IgD-negative memory B cell (primary cell): ENCODE data around the gene DDX55. TPM values are rescaled to one million over a fixed set of nuclear protein-coding genes. Genes with fewer than 3 reads are reported as not detected.

Source experiments
- H3K27ac Mint-ChIP-seq, 3 donors: one replicate each; pipeline ENCODE4 v1.8.0; 2020 to 2022; ENCODE audit warnings: mild to moderate bottlenecking in 3 of 3, mixed read lengths in 3 of 3, moderate library complexity in 1 of 3
- H3K27me3 Mint-ChIP-seq: one replicate; pipeline ENCODE4 v1.8.0; 2021; ENCODE audit warnings: mixed read lengths
- H3K36me3 Mint-ChIP-seq: one replicate; pipeline ENCODE4 v1.8.0; 2020; ENCODE audit warnings: mild to moderate bottlenecking, mixed read lengths
- H3K4me1 Mint-ChIP-seq, 3 donors: one replicate each; pipeline ENCODE4 v1.8.0; 2020 to 2022; ENCODE audit warnings: mixed read lengths in 3 of 3, mild to moderate bottlenecking in 1 of 3
- H3K4me3 Mint-ChIP-seq, 4 donors: one replicate each; pipeline ENCODE4 v1.8.0; 2020 to 2022; ENCODE audit warnings: mild to moderate bottlenecking in 4 of 4, mixed read lengths in 4 of 4, moderate library complexity in 3 of 4
- H3K9me3 Mint-ChIP-seq, 3 donors: one replicate each; pipeline ENCODE4 v1.8.0; 2020 to 2021; ENCODE audit warnings: mixed read lengths in 3 of 3, mild to moderate bottlenecking in 1 of 3
- polyA plus RNA-seq: library from polyadenylated mRNA; unstranded; fragments of 300-500 nt; fragmentation: Illumina TruSeq; gene quantifications from one replicate; pipeline ENCODE4 v1.2.3, GENCODE V29; 2021

Gene DDX55
- polyA plus RNA-seq, 1 donor from 2014 or later: 23.5 TPM

DNA sequence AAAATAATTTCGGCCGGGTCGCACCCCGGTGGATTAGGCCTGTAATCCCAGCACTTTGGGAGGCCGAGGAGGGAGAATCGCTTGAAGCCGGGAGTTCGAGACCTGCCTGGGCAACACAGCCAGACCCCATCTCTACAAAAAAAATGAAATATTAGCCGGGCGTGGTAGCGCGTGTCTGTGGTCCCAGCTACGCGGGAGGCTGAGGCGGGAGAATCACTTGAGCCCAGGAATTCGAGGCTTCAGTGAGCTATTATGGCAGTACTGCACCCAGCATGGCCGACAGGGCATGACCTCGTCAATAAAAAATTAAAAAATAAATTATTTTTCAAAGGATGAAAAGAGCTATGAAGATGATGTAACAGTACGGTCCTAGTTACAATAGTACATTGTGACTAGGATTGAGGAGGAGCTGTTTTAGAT, 32.3 kb downstream of the DDX55 start:
- H3K27me3 Mint-ChIP-seq: no peaks in the 10 kb centered on the region
- H3K27ac Mint-ChIP-seq: peak overlapping the region; percentile 57 to 99 (median 93)
- H3K36me3 Mint-ChIP-seq: peaks cover 3% of the 10 kb centered on the region
- peaks cover 8 to 20% (median 17%) of the 10 kb centered on the region in 3 donors for H3K4me1 Mint-ChIP-seq
- H3K4me3 Mint-ChIP-seq: peak overlapping the region; percentile 83 to 99 (median 95)
- H3K9me3 Mint-ChIP-seq: no peaks in the 10 kb centered on the region

DNA sequence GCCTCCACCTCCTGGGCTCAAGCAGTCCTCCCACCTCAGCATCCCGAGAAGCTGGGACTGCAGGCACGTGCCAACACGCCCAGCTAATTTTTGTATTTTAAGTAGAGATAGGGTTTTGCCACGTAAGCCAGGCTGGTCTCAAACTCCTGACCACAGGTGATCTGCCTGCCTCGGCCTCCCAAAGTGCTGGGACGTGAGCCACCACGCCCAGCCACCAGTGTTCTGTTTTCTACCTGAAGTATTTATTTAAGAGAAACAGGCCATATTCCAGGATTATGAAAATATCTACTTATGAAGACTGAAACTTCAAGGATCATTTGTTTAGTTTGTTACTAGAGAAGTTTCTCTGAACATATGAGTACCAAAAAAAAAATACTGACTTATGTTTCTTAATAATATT, 42.0 kb downstream of the DDX55 start:
- Mint-ChIP-seq H3K27me3 (no peaks in the 10 kb centered on the region), H3K9me3 (no peaks in the 10 kb centered on the region), H3K27ac (no peak overlapping the region), H3K36me3 (no peaks in the 10 kb centered on the region), H3K4me3 (no peak overlapping the region), H3K4me1 (peaks cover 0 to 5% (median 2%) of the 10 kb centered on the region in 3 donors)

DNA sequence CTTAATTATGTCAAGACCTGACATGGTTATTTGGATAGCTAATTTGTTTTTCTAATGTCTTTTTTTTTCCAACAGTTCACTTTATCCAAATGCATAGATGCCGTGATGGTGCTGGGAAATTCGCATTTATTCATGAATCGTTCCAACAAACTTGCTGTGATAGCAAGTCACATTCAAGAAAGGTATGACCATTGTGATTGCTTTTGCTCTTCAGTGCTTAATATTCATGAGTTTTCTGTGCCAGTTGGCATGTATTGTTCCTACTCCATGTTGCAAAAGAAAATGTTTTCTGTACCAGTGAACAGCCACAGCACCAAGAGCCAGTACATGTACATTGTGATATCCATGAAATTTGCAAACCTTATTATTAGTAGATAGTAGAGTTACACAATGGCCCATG, 43.5 kb downstream of the DDX55 start:
- Mint-ChIP-seq H3K27me3 (no peaks in the 10 kb centered on the region), H3K9me3 (no peaks in the 10 kb centered on the region), H3K36me3 (peaks cover 2% of the 10 kb centered on the region), H3K4me1 (peaks cover 0 to 5% (median 1%) of the 10 kb centered on the region in 3 donors), H3K27ac (no peak overlapping the region), H3K4me3 (no peak overlapping the region)

DNA sequence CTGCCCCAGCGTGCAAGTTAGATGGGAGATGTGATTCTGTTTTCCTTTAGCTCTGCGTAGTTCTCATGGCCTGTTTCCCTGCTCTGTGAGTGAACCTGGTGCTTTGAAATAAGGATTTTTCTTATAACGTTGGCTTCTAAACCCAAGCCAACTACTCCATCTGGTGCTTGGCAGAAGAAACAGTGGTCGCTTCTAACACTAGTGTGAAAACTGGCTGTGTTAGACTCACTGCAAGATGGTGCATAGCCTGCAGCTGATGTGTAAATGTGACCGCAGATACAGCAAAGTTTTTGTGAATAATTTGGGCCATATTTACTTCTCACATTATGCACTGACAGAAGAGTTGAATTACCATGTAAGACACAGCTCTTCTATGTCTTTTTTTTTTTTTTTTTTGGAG, 44.0 kb downstream of the DDX55 start:
- no peak overlapping the region for H3K4me3 Mint-ChIP-seq
- H3K9me3 Mint-ChIP-seq: no peaks in the 10 kb centered on the region
- H3K4me1 Mint-ChIP-seq: peaks cover 1 to 5% (median 2%) of the 10 kb centered on the region in 3 donors
- no peaks in the 10 kb centered on the region for H3K27me3 Mint-ChIP-seq
- no peak overlapping the region for H3K27ac Mint-ChIP-seq
- peaks cover 5% of the 10 kb centered on the region for H3K36me3 Mint-ChIP-seq

DNA sequence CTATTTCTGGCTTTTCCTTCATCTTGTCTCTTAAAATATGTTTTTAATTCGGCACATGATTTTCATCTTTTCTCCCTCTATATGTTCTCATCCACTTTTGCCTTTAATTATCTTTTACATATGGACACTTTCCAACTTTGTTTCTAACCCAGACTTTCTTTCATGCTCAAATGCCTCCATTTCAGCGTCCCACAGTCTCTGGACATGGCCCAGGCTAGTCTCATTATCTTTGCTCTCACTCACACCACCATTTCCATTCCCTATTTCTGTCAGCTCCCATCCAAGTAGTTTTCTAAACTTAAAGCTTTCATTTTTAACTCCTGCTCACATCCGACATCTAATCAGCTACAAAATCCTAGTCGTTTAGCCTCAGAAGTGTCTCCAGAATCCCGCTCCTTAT, 46.5 kb downstream of the DDX55 start:
- Mint-ChIP-seq H3K4me3 (no peak overlapping the region), H3K27me3 (no peaks in the 10 kb centered on the region), H3K27ac (no peak overlapping the region), H3K36me3 (peaks cover 7% of the 10 kb centered on the region), H3K9me3 (no peaks in the 10 kb centered on the region), H3K4me1 (peaks cover 1 to 5% (median 4%) of the 10 kb centered on the region in 3 donors)

DNA sequence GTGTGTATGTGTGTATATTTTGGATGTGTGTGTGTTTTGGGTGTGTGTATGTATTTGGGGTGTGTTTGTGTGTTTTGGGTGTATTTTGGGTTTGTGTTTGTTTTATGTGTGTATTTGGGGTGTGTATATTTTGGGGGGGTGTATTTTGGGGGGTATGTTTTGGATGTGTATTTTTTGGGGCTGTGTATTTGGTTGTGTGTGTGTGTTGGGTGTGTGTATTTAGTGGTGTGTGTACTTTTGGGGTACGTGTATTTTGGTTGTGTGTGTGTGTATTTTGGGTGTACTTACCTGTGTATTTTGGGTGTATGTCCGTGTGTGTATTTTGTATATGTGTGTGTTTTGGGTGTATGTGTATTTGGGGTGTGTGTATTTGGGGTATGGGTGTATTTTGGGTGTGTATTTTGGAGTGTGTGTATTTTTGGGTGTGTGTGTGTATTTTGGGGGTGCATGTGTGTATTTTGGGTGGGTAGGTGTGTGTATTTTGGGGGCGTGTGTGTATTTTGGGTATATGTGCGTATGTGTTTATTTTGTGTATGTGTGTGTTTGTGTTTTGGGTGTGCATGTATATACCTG, 52.3 kb downstream of the DDX55 start:
- H3K9me3 Mint-ChIP-seq: no peaks in the 10 kb centered on the region
- H3K4me1 Mint-ChIP-seq: peaks cover 25 to 36% (median 28%) of the 10 kb centered on the region in 3 donors
- peak overlapping the region in 1 of 4 donors; percentile 63 for H3K4me3 Mint-ChIP-seq
- no peaks in the 10 kb centered on the region for H3K27me3 Mint-ChIP-seq
- no peak overlapping the region for H3K27ac Mint-ChIP-seq
- H3K36me3 Mint-ChIP-seq: peaks cover 12% of the 10 kb centered on the region

DNA sequence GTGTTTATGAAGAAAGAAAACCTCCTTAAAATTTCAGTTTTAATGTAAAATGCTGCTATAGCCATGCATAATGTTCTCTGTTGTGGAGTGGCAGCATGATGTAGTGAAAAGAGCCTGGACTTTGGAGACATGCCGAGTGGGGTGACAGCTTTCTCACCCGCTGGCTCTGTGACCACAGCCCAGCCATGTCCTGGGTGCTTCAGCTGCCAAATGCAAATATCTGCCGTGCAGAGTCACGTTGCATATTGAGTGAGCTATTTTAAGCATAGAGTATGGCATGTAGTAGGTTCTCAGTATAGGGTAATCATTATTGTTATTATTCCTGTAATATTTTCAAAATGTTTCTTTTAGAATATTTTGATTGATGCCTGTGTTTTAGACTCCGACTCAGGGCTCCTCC, 53.5 kb downstream of the DDX55 start:
- Mint-ChIP-seq H3K27me3 (no peaks in the 10 kb centered on the region), H3K36me3 (peaks cover 11% of the 10 kb centered on the region), H3K9me3 (no peaks in the 10 kb centered on the region), H3K4me3 (peak overlapping the region in 2 of 4 donors; percentile 39 to 51), H3K4me1 (peaks cover 34 to 44% (median 37%) of the 10 kb centered on the region in 3 donors), H3K27ac (no peak overlapping the region)

DNA sequence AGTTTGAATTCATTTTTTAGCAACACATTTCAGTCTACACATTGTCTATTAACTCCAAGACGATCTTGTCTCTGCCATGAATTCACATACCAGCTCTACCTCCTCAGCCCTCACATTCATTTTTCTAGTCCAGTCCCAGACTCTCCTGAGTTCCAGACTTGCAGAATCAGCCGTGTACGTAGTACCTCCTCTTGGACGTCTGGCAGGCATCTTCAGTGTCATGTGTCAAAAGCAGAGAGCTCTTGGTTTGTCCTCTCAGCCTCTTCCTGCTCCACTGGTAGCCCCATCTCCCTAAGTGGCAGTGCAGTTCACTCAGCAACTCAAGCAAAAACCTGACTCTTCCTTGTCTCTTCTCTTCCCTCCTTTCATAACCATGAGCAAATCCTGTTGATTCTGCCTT, 54.5 kb downstream of the DDX55 start:
- Mint-ChIP-seq H3K27ac (no peak overlapping the region), H3K9me3 (no peaks in the 10 kb centered on the region), H3K36me3 (peaks cover 8% of the 10 kb centered on the region)

DNA sequence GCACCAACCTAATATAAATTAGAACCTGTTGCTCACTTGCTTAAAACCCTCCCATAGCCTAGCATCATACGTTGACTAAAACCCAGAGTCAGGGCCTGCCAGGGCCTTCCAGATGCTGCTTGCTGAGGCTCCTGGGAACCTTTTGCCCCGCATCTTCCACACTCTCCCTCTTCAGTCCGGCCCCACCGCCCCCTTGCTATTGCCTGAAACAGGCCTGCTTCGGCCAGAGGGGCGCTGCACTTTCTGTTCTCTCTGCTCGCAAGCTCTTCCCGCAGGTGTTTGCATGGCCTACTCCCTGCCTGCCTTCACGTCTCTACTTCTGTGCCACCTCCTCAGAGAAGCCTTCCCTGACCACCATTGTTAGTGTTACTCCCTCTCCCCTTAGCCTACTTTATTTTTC, 55.3 kb downstream of the DDX55 start:
- peak overlapping the region in 1 of 4 donors; percentile 83 for H3K4me3 Mint-ChIP-seq
- H3K4me1 Mint-ChIP-seq: peaks cover 33 to 44% (median 43%) of the 10 kb centered on the region in 3 donors
- H3K27ac Mint-ChIP-seq: peak overlapping the region in 2 of 3 donors; percentile 3 to 33
- no peaks in the 10 kb centered on the region for H3K27me3 Mint-ChIP-seq
- H3K36me3 Mint-ChIP-seq: peaks cover 8% of the 10 kb centered on the region
- H3K9me3 Mint-ChIP-seq: no peaks in the 10 kb centered on the region

More for the DNA sequence above, 54.5 kb downstream of the DDX55 start:
- Mint-ChIP-seq H3K4me3 (no peak overlapping the region), H3K4me1 (peaks cover 35 to 44% (median 40%) of the 10 kb centered on the region in 3 donors), H3K27me3 (no peaks in the 10 kb centered on the region)

DNA sequence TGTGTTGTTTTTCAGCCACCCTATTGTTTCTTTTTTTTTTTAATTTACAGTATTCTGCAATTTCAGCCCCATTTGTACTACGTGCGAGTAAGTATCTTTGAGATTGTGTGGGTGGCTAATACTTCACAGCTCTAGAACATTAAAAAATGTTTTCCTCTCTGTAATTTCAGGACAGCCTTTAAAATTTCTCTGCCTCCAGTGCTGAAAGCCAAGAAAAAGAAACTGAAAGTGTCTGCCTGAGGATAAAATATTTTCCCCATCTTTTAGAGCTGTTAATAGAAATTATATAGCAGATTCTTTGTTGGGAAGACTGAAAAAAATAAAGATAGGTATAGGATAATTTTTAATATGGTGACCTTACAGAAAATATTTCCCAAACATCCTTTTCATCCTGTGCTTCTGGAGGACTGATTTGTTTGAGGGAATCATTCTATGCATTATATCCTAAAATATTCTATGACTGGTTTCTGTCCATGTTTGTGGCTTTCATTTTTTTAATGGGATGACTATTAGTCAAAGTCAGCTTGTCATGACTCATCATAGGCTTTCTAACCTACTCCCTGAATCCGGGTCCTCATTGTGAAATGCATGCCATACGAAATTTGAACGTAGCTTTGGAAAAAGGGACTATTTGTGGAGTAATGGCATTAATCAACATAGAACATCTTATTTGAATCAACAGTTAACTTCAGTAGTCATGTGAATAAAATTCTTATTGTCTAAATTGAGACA, 58.3 kb downstream of the DDX55 start:
- no peaks in the 10 kb centered on the region for H3K9me3 Mint-ChIP-seq

DNA sequence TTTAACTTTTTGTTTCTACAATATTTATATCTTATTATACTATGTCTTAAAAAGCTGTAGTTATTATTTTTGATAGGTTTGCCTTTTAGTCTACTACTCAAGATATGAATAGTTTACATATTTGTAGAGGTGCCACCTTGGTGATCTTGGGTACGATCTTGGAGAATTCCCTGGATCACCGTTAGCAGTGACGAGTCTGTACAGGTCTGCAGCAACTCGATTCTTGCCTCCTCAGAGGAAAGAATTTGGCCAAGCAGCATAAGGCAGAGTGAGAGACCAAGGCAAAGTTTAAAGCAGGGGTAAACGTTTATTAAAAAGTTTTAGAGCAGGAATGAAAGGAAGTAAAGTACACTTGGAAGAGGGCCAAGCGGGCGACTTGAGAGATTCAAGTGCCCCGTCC, 65.9 kb downstream of the DDX55 start:
- no peaks in the 10 kb centered on the region for H3K9me3 Mint-ChIP-seq
- H3K27me3 Mint-ChIP-seq: no peaks in the 10 kb centered on the region
- no peaks in the 10 kb centered on the region for H3K36me3 Mint-ChIP-seq
- H3K4me1 Mint-ChIP-seq: peaks cover 6 to 7% (median 6%) of the 10 kb centered on the region in 3 donors
- H3K27ac Mint-ChIP-seq: no peak overlapping the region
- no peak overlapping the region for H3K4me3 Mint-ChIP-seq

More for the DNA sequence above, 58.3 kb downstream of the DDX55 start:
- Mint-ChIP-seq H3K36me3 (peaks cover 6% of the 10 kb centered on the region), H3K4me1 (peaks cover 27 to 37% (median 31%) of the 10 kb centered on the region in 3 donors), H3K27me3 (no peaks in the 10 kb centered on the region), H3K27ac (peak overlapping the region in 2 of 3 donors; percentile 76 to 93), H3K4me3 (peak overlapping the region in 1 of 4 donors; percentile 12)

Other genes with a start within 250 kb of the DDX55 start
- 25.3 TPM for gene SBNO1, start 237.3 kb upstream of the DDX55 start, polyA plus RNA-seq
- gene KMT5A, start 218.0 kb upstream of the DDX55 start, polyA plus RNA-seq: 3.0 TPM
- gene RILPL2, start 165.4 kb upstream of the DDX55 start, polyA plus RNA-seq: 14.3 TPM
- 47.5 TPM for gene SNRNP35, start 144.0 kb upstream of the DDX55 start, polyA plus RNA-seq
- gene RILPL1, start 68.4 kb upstream of the DDX55 start, polyA plus RNA-seq: 0.08 TPM
- gene TMED2, start 17.5 kb upstream of the DDX55 start, polyA plus RNA-seq: 216 TPM
- 59.9 TPM for gene EIF2B1, start 31.6 kb downstream of the DDX55 start, polyA plus RNA-seq
- 22.7 TPM for gene GTF2H3, start 31.7 kb downstream of the DDX55 start, polyA plus RNA-seq
- gene TCTN2, start 69.0 kb downstream of the DDX55 start, polyA plus RNA-seq: 0.43 TPM
- gene ATP6V0A2, start 110.3 kb downstream of the DDX55 start, polyA plus RNA-seq: 16.9 TPM
- 0.40 TPM for gene DNAH10, start 160.2 kb downstream of the DDX55 start, polyA plus RNA-seq